Neural progenitor cell (in vitro differentiated cells): ENCODE results near the gene LRBA.
"Not testable (repeated sequence)": the region's sequence is repeated elsewhere in the genome, so short reads cannot be mapped to it uniquely, and the experiment has no call there.

Experiments used
- EZH2 ChIP-seq: fragments of 200-600 bp; sonication (generic); IDR thresholded peaks from 2 replicates; pipeline ENCODE4 v1.6.1; 2017; ENCODE audit warnings: antibody characterized with exemption, mild to moderate bottlenecking, moderate library complexity
- EZH2phosphoT487 ChIP-seq: fragments of 200-600 bp; sonication (generic); IDR thresholded peaks from 2 replicates; pipeline ENCODE4 v1.6.1; 2017; ENCODE audit warnings: antibody characterized with exemption
- TF ChIP-seq, protein P1 (sequence below): fragments of 200-600 bp; sonication (generic); IDR thresholded peaks from 2 replicates; pipeline ENCODE4 v1.5.1; 2017; ENCODE audit warnings: antibody characterized with exemption, mild to moderate bottlenecking

DNA sequence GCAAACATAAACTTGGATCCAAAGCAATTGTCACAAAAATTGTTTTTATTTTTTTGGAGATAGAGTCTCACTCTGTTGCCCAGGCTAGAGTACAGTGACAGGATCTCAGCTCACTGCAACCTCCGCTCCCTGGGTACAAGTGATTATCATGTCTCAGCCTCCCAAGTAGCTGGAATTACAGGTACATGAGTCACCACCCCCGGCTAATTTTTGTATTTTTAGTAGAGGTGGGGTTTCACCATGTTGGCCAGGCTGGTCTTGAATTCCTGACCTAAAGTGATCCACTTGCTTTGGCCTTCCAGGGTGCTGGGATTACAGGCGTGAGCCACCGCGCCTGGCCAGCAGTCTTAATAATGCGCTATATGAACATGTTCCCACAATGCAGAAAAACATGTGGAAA lies 272.2 kb downstream of the LRBA start:
- TF ChIP-seq, protein P1, sequence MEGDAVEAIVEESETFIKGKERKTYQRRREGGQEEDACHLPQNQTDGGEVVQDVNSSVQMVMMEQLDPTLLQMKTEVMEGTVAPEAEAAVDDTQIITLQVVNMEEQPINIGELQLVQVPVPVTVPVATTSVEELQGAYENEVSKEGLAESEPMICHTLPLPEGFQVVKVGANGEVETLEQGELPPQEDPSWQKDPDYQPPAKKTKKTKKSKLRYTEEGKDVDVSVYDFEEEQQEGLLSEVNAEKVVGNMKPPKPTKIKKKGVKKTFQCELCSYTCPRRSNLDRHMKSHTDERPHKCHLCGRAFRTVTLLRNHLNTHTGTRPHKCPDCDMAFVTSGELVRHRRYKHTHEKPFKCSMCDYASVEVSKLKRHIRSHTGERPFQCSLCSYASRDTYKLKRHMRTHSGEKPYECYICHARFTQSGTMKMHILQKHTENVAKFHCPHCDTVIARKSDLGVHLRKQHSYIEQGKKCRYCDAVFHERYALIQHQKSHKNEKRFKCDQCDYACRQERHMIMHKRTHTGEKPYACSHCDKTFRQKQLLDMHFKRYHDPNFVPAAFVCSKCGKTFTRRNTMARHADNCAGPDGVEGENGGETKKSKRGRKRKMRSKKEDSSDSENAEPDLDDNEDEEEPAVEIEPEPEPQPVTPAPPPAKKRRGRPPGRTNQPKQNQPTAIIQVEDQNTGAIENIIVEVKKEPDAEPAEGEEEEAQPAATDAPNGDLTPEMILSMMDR: not testable (repeated sequence)
- not testable (repeated sequence) for TF ChIP-seq EZH2, EZH2phosphoT487
